GM23338 (cell line): Measurements from ENCODE around the gene KCNK4. TPM values are rescaled to one million over a fixed set of nuclear protein-coding genes. Genes with fewer than 3 reads are reported as not detected.

Experiments used
- microRNA-seq: library from miRNA; unstranded; fragments of <30 nt; microRNA quantifications from one replicate; pipeline ENCODE4, GENCODE V29; 2017
- polyA plus RNA-seq: library from polyadenylated mRNA; unstranded; fragments of >200 nt; fragmentation: Nextera tagmentation; extraction: Ambion mirVana; gene quantifications from 2 replicates; pipeline ENCODE4 v1.2.1, GENCODE V29; 2016
- small RNA-seq: library from RNA; depleted of rRNA; stranded (forward); fragments of <200 nt; gene quantifications from one replicate; pipeline ENCODE3, GENCODE V24; 2014; ENCODE audit warnings: low replicate concordance
- total RNA-seq: library from RNA; depleted of rRNA; stranded (reverse); fragments of >200 nt; shearing (Covaris generic); gene quantifications from 2 replicates; pipeline ENCODE4 v1.2.3, GENCODE V29; 2014; rRNA removed

The KCNK4 gene
- total and polyA plus RNA-seq, 2 experiments from 2014 or later = 1.0 TPM; not detected in 1

Small RNA genes lying within 50 kb of the gene (microRNA-seq; reads per million reads assigned to microRNA genes)
- gene MIR7155 = not detected

Small RNA genes lying within 50 kb of the gene (small RNA-seq; reads per million reads assigned to genes)
- gene MIR7155 (not detected), gene RF00019 (not detected)

Other genes with a start within 250 kb of the KCNK4 start
- 22.2 and 33.0 TPM in 2 replicates for gene MACROD1, start 125.2 kb upstream of the KCNK4 start, total RNA-seq
- 51.3 and 51.6 TPM in 2 replicates for gene MACROD1, start 125.2 kb upstream of the KCNK4 start, polyA plus RNA-seq
- gene STIP1, start 105.1 kb upstream of the KCNK4 start, total RNA-seq = 346 and 351 TPM in 2 replicates
- 194 and 213 TPM in 2 replicates for gene STIP1, start 105.1 kb upstream of the KCNK4 start, polyA plus RNA-seq
- 0.43 and 1.5 TPM in 2 replicates for gene FERMT3, start 84.6 kb upstream of the KCNK4 start, total RNA-seq
- gene FERMT3, start 84.6 kb upstream of the KCNK4 start, polyA plus RNA-seq = 1.1 and 1.6 TPM in 2 replicates
- gene TRPT1, start 65.1 kb upstream of the KCNK4 start, total RNA-seq = 36.9 and 40.6 TPM in 2 replicates
- 52.2 and 55.7 TPM in 2 replicates for gene TRPT1, start 65.1 kb upstream of the KCNK4 start, polyA plus RNA-seq
- gene NUDT22, start 65.0 kb upstream of the KCNK4 start, total RNA-seq = 35.1 and 67.0 TPM in 2 replicates
- 31.1 and 33.9 TPM in 2 replicates for gene NUDT22, start 65.0 kb upstream of the KCNK4 start, polyA plus RNA-seq
- gene DNAJC4, start 60.8 kb upstream of the KCNK4 start, total RNA-seq = 7.7 and 10.5 TPM in 2 replicates
- gene DNAJC4, start 60.8 kb upstream of the KCNK4 start, polyA plus RNA-seq = 31.0 and 34.4 TPM in 2 replicates
- gene VEGFB, start 56.7 kb upstream of the KCNK4 start, total RNA-seq = 24.2 and 25.8 TPM in 2 replicates
- gene VEGFB, start 56.7 kb upstream of the KCNK4 start, polyA plus RNA-seq = 20.8 and 24.6 TPM in 2 replicates
- 31.4 and 35.0 TPM in 2 replicates for gene FKBP2, start 50.2 kb upstream of the KCNK4 start, total RNA-seq
- 201 and 221 TPM in 2 replicates for gene FKBP2, start 50.2 kb upstream of the KCNK4 start, polyA plus RNA-seq
- 283 and 315 TPM in 2 replicates for gene PPP1R14B, start 44.4 kb upstream of the KCNK4 start, total RNA-seq
- 250 and 418 TPM in 2 replicates for gene PPP1R14B, start 44.4 kb upstream of the KCNK4 start, polyA plus RNA-seq
- 89.8 and 103 TPM in 2 replicates for gene PLCB3, start 39.8 kb upstream of the KCNK4 start, total RNA-seq
- 28.1 and 30.9 TPM in 2 replicates for gene PLCB3, start 39.8 kb upstream of the KCNK4 start, polyA plus RNA-seq
- 45.8 and 46.4 TPM in 2 replicates for gene BAD, start 6.6 kb upstream of the KCNK4 start, total RNA-seq
- gene BAD, start 6.6 kb upstream of the KCNK4 start, polyA plus RNA-seq = 45.5 and 46.3 TPM in 2 replicates
- gene GPR137, start 5.5 kb upstream of the KCNK4 start, total RNA-seq = 32.5 and 35.6 TPM in 2 replicates
- 16.3 and 17.7 TPM in 2 replicates for gene GPR137, start 5.5 kb upstream of the KCNK4 start, polyA plus RNA-seq
- gene CATSPERZ, start 9.1 kb downstream of the KCNK4 start, total RNA-seq = not detected in 2 replicates
- gene CATSPERZ, start 9.1 kb downstream of the KCNK4 start, polyA plus RNA-seq = 0.99 and 1.8 TPM in 2 replicates
- gene ESRRA, start 14.2 kb downstream of the KCNK4 start, total RNA-seq = 50.1 and 55.1 TPM in 2 replicates
- 13.7 and 15.7 TPM in 2 replicates for gene ESRRA, start 14.2 kb downstream of the KCNK4 start, polyA plus RNA-seq
- gene TRMT112, start 26.3 kb downstream of the KCNK4 start, total RNA-seq = 298 and 349 TPM in 2 replicates
- gene TRMT112, start 26.3 kb downstream of the KCNK4 start, polyA plus RNA-seq = 927 and 1,003 TPM in 2 replicates
- gene PRDX5, start 26.8 kb downstream of the KCNK4 start, total RNA-seq = 202 and 212 TPM in 2 replicates
- 300 and 312 TPM in 2 replicates for gene PRDX5, start 26.8 kb downstream of the KCNK4 start, polyA plus RNA-seq
- gene CCDC88B, start 48.9 kb downstream of the KCNK4 start, total RNA-seq = 12.1 and 12.3 TPM in 2 replicates
- gene CCDC88B, start 48.9 kb downstream of the KCNK4 start, polyA plus RNA-seq = 5.9 and 6.8 TPM in 2 replicates
- 18.6 and 19.9 TPM in 2 replicates for gene RPS6KA4, start 67.9 kb downstream of the KCNK4 start, total RNA-seq
- 3.5 and 4.1 TPM in 2 replicates for gene RPS6KA4, start 67.9 kb downstream of the KCNK4 start, polyA plus RNA-seq